NCI-H1092 (cell line): Measurements from ENCODE around the gene VIPR2.

Experiments used
- DNase-seq: peaks from one replicate; lab custom pipeline; 2025; lab: John Stamatoyannopoulos, UW

The VIPR2 gene

DNA sequence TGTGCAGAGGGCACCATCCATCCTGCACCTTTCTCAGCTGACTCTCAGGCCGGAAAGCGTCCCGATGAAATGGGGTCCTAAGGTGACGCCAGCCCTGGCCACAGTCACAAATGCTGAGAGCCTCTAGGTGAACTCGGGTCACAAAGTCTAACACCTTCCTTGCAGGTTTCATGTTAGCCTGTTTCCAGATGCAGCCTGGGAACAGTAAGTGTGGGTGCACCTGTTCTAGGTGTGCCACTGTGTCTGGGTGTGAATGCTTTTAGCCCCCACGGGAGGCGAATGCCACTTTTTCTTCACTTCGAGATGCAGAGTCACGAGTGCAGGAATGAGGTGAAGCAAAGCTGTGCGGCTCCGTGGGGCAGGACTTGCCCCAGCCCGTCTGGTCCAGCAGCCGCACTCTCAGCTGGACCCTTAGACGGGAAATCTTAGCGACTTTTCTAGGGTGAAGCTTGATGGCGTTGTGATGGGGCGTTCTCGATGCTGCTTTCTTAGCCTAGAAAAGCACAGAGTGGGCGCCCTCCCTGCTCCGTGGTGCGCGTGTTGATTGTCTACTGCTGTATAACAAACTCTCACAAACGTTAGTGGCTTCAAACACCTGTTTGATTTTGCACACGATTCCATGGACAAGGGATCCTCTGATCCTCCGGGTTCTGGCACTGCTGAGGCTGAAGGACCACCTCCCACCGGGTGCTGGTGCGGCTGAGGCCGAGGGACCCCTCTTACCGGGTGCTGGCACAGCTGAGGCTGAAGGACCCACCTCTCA lies 13.6 kb upstream of the VIPR2 start:
- no peak for DNase-seq

DNA sequence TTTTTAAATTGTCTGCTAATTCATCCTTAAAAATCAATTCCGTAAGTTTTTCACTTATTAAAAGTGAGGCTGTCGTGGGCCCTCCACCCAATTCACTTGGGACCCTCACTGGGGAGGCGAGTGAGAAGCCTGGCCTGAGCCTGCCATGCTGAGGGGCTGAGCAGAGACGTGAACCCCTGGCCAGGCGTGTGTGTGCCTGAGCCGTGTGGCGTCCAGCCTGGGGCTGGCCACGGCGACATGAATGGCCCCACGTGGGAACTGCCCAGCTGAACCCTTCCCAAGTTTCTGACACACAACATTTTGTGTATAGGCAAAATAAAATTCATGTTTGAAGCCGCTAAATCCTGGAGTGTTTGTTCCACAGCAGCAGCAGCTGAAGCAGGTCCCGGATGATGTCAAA lies 13.0 kb upstream of the VIPR2 start:
- DNase-seq = no peak

DNA sequence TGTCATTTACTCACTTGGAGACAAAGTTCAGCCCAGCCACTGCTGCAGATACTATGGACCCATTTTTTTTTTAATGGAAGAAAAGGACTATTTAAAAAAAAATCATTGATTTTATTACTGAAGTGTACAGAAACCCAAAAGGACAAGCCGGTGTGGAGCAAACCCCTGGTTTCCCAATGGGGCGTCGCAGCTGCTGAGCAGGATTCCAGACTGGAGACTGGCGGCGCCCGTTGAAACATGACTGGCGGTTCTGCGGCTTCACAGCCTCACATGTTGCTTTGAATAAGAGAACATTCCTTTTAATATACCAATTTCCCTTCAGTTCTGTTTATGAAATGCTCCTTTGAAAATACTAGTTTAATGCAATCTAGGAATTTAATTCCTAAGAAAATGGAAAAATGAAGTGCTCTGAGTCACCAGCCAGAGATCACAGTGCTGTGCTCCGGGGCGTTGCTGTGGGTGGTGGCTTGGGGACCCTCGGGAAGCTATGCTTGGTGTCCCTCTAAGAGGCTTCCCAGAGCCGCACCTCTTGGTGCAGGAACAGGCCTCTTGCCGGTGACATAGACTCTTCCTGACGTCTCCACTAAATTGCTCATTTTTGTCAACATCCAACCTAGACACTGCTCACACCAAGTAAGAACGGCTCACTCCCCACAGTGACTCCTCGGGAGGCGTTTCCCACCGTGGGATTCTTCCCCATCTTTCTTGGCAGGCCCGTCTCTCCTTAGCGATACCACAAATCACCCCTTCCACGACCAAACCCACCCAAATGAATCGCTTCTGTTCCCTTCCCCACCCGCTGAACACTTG lies 12.0 kb upstream of the VIPR2 start:
- no peak for DNase-seq

GRCh38 chr7:159155410-159155809 lies 10.7 kb upstream of the VIPR2 start:
- DNase-seq = no peak

- DNase-seq = no peak
Measured at GRCh38 chr7:159154243-159154642, 9.6 kb upstream of the VIPR2 start.

DNA sequence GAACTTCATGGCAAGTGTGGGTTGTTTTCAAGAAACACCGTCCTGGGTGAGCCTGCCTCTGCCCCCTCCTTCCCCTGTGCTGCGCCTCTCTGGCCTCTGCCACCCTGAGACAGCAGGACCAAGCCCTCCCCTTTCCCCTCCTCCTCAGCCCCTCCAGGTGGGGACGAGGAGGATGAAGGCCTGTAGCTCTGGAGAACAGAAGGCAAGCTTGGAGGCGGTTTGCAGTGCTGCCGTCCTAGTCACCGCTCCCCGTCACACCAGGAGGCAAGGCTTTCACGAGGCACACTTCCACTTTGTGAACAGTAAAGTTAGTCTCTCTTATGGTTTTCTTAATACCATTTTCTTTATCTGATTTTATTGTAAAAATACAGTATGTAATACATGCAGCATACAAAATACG lies 8.8 kb upstream of the VIPR2 start:
- no peak for DNase-seq

DNA sequence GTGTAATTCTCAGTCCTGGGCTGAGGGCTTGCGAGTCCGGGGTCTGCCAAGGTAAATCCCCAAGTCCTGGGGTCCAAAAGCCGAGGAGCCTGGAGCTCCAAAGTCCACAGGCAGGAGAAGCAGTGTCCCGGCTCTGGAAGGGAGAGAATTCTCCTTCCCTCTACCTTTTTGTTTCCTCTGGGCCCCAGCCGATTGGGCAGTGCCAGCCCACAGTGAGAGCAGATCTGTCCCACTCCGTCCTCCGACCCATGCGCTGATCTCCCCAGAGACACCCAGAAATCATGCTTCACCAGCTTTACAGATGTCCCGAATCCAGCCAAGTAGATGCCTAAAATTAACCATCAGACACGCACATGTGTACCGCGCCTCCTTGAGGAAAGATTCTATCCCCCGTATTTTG lies 8.1 kb upstream of the VIPR2 start:
- DNase-seq = no peak

DNA sequence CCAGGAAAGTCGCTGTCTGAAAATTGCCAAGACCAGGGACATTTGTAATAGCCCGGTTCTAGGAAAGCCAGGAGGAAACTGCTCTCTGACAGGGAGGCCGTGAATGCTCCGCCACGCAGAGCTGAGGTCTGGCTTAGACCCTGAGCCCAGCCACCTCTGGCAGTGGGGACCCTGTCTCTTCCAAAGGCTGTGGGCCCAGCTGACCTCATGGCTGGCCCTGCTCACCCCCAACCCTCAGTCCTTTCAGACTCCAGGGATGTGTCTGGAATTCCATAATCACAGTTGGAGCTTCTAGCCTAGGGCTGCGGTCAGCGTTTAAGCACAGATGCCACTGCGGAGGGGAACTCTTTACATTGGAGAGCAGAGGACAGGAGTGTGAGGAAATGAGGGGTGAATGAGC lies 6.6 kb upstream of the VIPR2 start:
- DNase-seq = no peak

- no peak for DNase-seq
Measured at GRCh38 chr7:159149488-159149887, 4.8 kb upstream of the VIPR2 start.

GRCh38 chr7:159148430-159149395 lies 4.0 kb upstream of the VIPR2 start:
- DNase-seq = no peak

DNA sequence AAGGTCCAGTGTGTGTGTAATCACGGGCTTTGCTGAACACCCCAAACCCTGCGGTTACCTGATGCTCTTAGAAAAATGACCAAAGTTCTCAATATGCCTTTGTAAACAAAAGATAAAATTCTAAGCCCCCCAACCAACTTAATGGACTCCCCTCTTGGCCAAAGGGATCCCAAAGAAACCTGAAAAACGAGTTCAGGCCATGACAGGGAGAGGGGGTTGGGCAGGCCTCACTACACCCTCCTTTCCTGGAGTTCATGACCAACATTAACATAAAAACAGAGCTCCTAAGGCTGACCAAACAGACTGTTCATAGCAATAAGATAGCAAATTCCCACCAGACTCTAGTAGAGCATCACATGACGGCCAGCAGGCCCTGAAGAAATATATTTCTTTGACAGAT lies 3.0 kb upstream of the VIPR2 start:
- DNase-seq = no peak

GRCh38 chr7:159147246-159147645 lies 2.6 kb upstream of the VIPR2 start:
- DNase-seq = no peak

DNA sequence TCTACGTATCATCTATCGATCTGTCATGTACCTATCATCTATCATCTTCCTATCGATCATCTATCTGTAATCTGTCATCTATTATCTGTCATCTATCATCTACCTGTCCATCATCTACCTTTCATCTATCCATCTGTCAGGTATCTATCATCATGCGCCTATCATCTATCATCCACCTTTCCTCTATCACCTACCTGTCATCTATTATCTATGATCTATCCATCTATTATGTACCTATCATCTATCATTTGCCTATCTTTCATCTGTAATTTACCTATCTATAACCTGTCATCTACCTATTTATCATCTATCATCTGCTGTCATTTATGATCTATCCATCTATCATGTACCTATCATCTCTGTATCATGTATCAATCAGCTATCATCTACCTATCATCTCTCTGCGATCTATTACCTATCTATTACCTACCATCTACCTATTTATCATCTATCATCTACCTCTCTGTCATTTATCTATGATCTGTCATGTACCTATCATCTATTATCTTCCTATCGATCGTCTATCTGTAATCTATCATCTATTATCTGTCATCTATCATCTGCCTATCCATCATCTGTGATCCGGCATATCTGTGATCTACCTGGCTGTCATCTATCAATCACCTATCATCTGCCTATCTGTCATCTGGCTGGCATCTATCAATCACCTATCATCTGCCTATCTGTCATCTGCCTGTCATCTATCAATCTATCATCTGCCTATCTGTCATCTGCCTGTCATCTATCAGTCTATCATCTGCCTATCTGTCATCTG lies 1.6 kb upstream of the VIPR2 start:
- no peak for DNase-seq

DNA sequence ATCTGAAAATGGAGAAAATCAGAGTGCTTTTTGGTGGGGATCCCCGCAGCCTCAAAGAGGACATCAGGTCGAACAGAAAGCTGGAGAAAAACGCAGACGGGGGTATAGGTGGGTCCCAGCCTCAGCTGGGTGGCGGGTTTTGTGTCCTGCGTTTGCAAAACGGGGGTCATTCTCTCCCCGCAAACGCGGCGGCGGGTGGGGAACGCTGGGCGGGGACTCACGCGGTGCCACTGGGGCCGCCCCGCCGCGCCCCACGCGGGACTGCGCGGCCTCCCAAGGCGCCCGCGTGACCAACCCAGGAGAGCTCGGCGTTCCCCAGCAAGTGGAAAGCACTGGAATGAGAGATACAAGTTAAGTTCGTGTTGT lies 806 bp upstream of the VIPR2 start:
- DNase-seq = no peak

DNA sequence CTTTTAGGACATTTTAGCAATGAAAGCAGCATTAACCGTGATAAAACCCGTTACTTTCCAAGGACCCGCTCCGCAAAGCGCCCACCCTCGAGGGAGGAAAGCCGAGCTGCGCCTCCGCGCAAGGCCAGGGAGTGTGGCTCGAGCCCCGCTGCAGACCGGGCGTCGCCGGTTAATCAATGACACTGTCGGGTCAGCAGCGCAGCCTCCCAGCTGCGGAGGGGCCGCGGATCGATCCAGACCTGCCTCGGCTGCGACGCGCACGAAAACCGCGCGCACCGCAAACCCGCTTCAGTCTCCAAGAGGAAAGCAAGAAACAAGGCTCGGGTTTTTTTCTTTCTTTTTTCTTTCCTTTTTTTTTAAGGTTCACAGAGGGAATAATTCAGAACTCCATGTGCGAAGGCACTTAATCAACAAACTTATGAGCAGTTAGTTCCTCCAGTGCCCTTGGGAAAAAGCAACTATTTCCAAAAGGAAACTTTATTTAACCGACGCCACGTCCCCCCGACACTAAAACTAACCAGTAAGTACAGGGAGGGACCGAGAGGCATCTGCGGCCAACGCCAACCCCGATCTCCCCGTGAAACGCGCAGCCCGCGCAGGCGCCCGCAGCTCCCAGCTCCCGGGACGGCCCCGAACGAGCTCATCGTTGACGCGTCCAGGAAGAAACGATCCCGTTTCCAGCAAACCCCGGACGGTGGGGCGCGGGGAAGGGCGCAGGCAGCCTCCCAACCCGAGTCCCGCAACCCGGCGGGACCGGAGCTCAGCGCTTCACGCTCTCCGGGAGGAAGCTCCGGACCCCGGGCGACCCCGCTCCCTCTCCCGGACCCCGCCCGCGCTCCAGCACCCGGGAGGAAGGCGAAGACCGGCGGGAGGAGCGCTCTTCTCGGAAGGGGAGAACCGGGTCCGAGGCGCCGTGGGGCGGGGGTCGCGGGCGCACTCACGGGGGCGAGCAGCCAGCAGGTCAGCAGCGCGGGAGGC lies 598 bp downstream of the VIPR2 start:
- DNase-seq = no peak

- DNase-seq = no peak
Measured at GRCh38 chr7:159142730-159143129, 1.9 kb downstream of the VIPR2 start.

DNA sequence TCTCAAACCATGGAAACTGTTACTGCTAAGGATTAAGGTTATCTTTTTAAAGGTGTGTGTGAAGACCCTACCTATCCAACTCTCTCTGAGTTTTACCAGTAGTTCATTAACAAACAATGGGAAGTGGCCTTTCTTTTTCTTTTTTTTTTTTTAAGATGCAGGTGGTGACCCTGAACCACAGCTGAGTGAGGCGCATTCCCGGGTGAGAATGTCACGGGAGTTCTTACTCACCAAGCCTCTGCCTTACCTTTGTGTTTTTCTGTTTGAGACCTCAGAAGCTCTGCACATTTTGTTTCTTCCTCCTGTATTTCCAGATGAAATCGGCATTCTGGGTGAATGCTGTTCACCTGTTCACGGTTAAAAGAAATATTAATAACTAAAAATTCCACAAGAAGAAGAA lies 2.5 kb downstream of the VIPR2 start:
- no peak for DNase-seq

GRCh38 chr7:159141660-159142059 lies 3.0 kb downstream of the VIPR2 start:
- DNase-seq = no peak

DNA sequence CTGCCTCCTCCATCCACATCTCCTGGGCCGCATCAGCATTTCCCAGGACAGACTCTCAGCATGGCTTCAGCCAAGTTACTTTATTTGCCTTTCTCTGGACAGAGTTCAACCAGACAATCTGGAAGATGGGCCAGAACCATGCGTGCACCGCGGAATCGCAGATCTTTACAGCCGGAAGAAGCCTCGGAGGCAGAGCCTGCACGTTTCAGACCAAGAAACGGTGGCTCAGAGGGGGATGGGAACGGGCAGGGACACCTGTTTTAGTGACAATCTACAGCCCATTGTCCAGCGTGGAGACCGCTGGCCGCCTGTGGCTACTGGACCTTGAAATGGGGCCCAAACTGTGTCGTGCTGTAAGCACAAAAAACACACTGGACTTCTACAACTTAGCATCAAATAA lies 3.5 kb downstream of the VIPR2 start:
- DNase-seq = no peak

GRCh38 chr7:159140170-159140910 lies 4.3 kb downstream of the VIPR2 start:
- no peak for DNase-seq
